ENCODE measurements around the gene ITGB3BP. TPM values are rescaled to one million over a fixed set of nuclear protein-coding genes. Genes with fewer than 3 reads are reported as not detected.

ITGB3BP gene
- total and polyA plus RNA-seq, 2 donors, result 34.2 to 63.8 TPM

DNA sequence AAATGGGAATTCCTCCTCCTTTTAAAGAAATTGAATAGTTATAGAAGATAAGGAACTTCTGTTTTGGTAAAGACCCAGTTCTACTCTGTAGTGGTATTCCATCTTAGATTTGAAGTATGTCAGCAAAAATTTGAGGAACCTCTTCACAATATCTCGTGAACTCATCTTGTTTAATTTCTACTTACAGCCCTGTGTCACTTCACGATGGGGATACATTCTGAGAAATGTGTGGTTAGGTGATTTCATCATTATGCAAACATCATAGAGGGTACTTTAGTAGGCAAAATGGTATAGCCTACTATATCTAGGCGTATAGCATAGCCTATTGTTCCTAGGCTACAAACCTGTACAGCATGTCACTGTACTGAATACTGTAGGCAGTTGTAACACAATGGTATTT lies 119.6 kb downstream of the ITGB3BP start:
- H3K36me3 ChIP-seq (ENCODE audit: control insufficient read depth in 2 of 2, insufficient read depth in 2 of 2, low read length in 1 of 2), result peaks cover 4 to 14% of the 10 kb centered on the region in 2 donors
- H3K4me3 ChIP-seq (ENCODE audit: low read length in 2 of 2), result no peak overlapping the region
- 58% methylated on average over 3 of the region's 3 CpGs for WGBS
- H3K27ac ChIP-seq (ENCODE audit: low read depth in 1 of 2, low read length in 1 of 2), result no peak overlapping the region
- H3K9me3 ChIP-seq (ENCODE audit: control insufficient read depth in 2 of 2, insufficient read depth in 1 of 2, low read length in 1 of 2), result no peaks in the 10 kb centered on the region
- no peak for DNase-seq (ENCODE audit: low read depth in 6 of 9, low spot score in 9 of 9)
- H3K4me1 ChIP-seq (ENCODE audit: control insufficient read depth in 2 of 2, insufficient read depth in 2 of 2, low read length in 2 of 2), result no peaks in the 10 kb centered on the region
- H3K27me3 ChIP-seq (ENCODE audit: control insufficient read depth in 2 of 2, insufficient read depth in 1 of 2, low read length in 1 of 2), result no peaks in the 10 kb centered on the region

DNA sequence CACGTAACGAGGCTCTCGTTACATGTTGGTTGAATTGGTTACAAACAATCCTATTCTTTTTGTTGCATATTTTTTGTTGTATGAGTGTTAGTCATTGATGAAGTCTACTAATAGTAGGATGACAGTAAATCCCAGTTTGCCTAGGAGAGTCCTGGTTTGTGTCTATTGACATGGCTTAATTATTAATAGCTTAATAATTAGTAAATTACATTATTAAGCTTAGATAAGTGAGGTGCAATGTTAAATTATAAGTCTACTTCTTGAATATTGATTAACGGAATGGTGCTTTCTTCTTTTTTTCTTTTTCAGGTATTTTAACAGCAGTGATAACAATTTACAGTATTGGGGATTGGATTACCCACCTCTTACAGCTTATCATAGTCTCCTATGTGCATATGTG lies 121.1 kb downstream of the ITGB3BP start:
- no peaks in the 10 kb centered on the region for H3K9me3 ChIP-seq (ENCODE audit: control insufficient read depth in 2 of 2, insufficient read depth in 1 of 2, low read length in 1 of 2)
- peaks cover 4 to 12% of the 10 kb centered on the region in 2 donors for H3K36me3 ChIP-seq (ENCODE audit: control insufficient read depth in 2 of 2, insufficient read depth in 2 of 2, low read length in 1 of 2)
- no peaks in the 10 kb centered on the region for H3K27me3 ChIP-seq (ENCODE audit: control insufficient read depth in 2 of 2, insufficient read depth in 1 of 2, low read length in 1 of 2)
- over 99% methylated on average over 4 of the region's 4 CpGs for WGBS
- H3K27ac ChIP-seq (ENCODE audit: low read depth in 1 of 2, low read length in 1 of 2), result no peak overlapping the region
- no peaks in the 10 kb centered on the region for H3K4me1 ChIP-seq (ENCODE audit: control insufficient read depth in 2 of 2, insufficient read depth in 2 of 2, low read length in 2 of 2)
- no peak overlapping the region for H3K4me3 ChIP-seq (ENCODE audit: low read length in 2 of 2)
- no peak for DNase-seq (ENCODE audit: low read depth in 6 of 9, low spot score in 9 of 9)

Other genes starting within 250 kb of the ITGB3BP start
- gene FOXD3, start 200.7 kb downstream of the ITGB3BP start, total RNA-seq, result 0.05 TPM
- 0.11 TPM for gene FOXD3, start 200.7 kb downstream of the ITGB3BP start, polyA plus RNA-seq
- gene ALG6, start 155.6 kb downstream of the ITGB3BP start, total RNA-seq, result 23.9 TPM
- gene ALG6, start 155.6 kb downstream of the ITGB3BP start, polyA plus RNA-seq, result 52.2 TPM
- gene EFCAB7, start 300 bp upstream of the ITGB3BP start, total RNA-seq, result 12.7 TPM
- gene EFCAB7, start 300 bp upstream of the ITGB3BP start, polyA plus RNA-seq, result 9.7 TPM
- 18.1 TPM for gene PGM1, start 70.2 kb upstream of the ITGB3BP start, total RNA-seq
- 9.6 TPM for gene PGM1, start 70.2 kb upstream of the ITGB3BP start, polyA plus RNA-seq

Measured in thymus (tissue), 11 donors.